Kidney glomerular epithelial cell (primary cell): ENCODE results near the gene UBTF.

Experiments
- DNase-seq: peaks from one replicate; lab custom pipeline; 2025; lab: John Stamatoyannopoulos, UW

Gene UBTF

DNA sequence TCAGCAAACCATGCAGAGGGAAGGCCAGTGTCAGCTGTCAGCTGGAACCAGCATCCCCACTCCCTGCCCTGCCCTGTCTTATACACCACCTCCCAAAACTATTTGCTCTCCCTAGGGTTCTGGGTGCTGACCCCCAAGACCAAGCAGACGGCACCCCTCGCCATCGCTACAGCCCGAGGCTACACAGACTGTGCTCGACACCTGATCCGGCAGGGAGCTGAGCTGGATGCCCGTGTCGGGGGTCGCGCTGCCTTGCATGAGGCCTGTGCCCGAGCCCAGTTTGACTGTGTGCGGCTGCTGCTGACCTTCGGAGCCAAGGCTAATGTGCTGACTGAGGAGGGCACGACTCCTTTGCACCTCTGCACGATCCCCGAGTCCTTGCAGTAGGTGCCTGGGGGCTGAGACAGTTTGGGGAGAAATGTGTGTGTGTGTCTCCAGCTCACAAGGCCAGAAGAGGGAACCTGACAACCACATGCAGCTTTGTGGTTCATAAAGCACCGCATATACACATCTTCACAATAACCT is 47.5 kb downstream of the UBTF start:
- no peak for DNase-seq

DNA sequence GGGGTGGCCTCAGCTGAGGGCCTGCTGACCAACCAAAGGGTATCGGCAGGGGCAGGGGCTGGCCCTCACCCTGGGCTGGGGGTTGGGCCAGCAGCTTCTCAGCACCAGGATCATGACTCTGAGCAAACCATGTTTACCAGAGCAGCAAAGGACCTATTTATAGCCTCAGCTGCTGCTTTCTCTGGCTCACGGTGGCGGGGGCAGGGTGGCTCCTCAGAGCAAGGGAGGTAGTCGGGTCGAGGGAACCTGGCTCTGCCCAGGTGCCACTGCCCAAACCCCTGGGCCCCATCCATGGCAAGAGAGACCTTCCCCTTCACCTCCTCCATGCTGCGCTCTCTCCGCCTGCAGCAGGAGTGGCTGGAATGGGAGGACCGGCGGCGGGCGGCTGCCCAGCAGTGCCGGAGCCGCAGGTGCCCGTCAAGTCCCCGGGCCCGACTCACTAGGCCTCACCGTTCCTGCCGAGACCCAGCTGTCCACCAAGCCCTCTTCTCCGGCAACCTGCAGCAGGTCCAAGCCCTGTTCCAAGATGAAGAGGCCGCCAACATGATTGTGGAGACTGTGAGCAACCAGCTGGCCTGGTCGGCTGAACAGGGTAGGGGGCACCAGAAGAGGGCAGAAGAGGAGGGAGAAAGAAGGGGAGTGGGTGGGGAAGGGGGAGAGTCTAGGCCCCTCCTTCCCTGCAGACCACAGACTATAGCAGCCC is 48.8 kb downstream of the UBTF start, which contains the start of gene ASB16:
Gene ASB16 (plus strand): TSS at position 206 of the 703 bp plus-strand sequence. CDS start 86 bp downstream, at position 292.
- DNase-seq = no peak

DNA sequence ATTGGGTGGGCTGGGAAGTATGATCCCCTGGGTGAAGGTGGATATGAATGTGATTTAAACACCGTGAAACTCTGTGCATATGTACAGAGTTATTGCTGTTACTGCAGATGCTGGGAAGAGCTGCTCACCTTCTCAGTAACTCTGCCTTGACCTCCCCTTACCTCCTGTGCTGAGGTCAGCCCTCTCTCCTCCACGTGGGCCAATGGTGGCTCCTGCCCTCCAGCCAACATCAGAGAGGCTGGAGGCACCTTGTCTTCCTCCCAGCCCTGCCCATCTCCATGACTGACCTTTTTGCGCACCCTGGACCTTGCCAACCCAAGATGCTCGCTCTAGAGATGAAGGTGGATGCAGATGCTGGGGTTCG is 49.4 kb downstream of the UBTF start:
- DNase-seq = no peak

DNA sequence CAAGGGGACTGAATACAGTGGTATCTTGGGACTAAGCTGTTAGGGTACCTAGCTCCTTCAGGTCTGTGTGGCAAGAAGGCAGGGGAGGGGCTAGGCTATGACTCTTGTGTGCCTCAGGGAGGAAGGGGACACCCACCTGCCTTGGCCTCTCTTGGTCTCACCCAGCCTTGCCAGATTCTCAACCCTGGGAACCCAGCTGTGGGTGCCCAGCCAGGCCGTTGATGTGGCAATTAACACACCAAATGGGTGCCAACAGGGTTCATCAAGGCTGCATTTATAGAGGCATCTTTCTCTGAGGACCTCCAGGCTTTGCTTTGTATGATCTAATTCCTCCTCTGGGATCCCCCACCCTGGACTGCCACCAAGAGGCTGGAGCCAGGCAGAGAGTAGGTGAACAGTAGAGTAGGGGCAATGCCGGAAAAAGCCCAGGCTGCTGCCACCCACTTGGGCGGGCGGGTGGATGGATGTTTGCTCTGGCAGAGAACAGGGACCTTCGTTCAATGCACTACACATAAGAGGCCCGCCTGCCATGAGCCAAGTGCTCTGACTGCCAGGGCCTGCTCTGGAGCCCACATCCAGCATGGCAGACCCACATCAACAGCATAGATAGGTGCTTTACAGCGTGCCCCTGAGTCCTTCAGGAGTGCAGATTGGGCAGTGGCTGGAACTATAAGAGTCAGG is 52.2 kb downstream of the UBTF start:
- no peak for DNase-seq

DNA sequence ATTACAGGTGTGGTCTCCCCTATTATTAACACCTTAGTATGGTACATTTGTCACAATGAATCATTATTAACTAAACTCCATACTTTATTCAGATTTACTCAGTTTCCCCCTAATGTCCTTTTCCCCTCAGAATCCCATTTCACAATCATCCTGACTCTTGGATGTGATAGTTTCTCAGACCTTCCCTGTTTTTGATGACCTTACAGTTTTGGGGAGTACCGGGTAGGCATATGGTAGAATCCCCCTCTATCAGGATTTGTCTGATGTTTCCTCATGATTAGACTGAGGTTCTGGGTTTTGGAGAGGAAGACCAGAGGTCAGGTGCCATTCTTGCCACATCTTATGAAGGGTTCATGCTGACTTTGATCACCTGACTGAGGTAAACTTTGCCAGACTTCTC is 55.0 kb downstream of the UBTF start:
- DNase-seq = no peak

DNA sequence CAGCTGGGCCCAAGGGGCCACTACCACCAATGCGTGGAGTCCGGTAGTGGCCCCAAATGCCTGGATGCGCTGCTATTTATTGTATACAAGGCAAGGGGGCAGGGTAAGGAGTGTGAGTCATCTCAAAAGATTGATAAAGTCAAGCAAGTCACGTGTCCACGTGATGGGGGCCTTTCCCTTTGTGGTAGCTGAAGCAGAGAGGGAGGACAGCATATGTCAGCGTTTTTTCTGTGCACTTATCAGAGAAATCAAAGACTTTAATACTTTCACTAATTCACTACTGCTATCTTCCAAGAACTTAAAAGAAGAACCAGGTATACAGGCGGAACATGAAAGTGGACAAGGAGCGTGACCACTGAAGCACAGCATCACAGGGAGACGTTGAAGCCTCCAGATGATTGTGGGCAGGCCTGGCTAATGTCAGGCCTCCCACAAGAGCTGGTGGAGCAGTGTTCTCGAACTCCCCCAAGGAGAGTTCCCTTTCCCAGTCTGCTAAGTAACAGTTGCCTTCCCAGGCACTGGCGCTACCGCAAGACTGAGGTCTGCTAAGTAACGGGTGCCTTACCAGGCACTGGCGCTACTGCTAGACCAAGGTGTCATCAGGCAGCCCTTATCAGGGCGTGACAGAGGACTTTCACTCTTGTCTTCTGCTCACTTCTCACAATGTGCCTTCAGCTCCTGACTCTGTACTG is 59.8 kb downstream of the UBTF start:
- peak; percentile 3 for DNase-seq

DNA sequence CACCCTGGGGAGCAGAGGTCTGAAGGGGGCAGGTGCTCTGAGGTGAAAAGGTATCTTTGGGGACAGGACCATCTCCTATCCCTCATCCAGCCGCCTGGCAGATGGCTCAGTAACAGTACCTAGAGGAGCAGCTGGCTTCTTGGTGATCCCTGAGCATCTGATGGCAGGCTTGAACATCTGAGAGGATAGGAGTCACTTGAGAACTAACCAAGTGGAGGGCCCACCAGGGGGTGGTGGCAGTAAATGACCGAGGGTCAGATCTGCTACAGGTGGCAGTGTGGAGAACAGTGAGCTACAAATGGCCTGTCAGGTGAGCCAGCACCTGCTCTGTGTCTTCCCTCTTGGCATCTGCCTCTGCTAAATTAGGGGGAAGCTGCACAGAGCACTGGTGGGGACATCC is 64.0 kb downstream of the UBTF start:
- DNase-seq = no peak
